GM12891 (cell line): ENCODE results near the gene GPR18.

ENCODE experiments used
- POLR2AphosphoS5 ChIP-seq: IDR thresholded peaks from 2 replicates; pipeline ENCODE4 v1.6.1; 2011; ENCODE audit warnings: low read depth, low read length, control low read depth
- TAF1 ChIP-seq: IDR thresholded peaks from 2 replicates; pipeline ENCODE4 v1.6.1; 2011; ENCODE audit warnings: low read depth, low read length, control low read depth

GRCh38 chr13:99297331-99297730 lies 39.2 kb upstream of the GPR18 start:
- TF ChIP-seq TAF1, result no peak
- no peak for TF ChIP-seq POLR2AphosphoS5
